ENCODE data around the gene PBXIP1.

The PBXIP1 gene

GRCh38 chr1:154958036-154958435 lies 2.1 kb upstream of the PBXIP1 start:
- no peak overlapping the region for H3K4me3 ChIP-seq (ENCODE audit: low read depth in 1 of 2, low read length in 1 of 2)
- H3K9me3 ChIP-seq: no peaks in the 10 kb centered on the region
- no peaks in the 10 kb centered on the region for H3K27me3 ChIP-seq
- TF ChIP-seq CTCF (IDR thresholded peaks at IDR 0.05): no peak
- peaks cover 50 to 64% of the 10 kb centered on the region in 2 experiments for H3K4me1 ChIP-seq (ENCODE audit: control insufficient read depth in 1 of 2, insufficient read depth in 1 of 2, low read depth in 1 of 2, low read length in 1 of 2)
- peaks cover 15% of the 10 kb centered on the region for H3K36me3 ChIP-seq
- peak overlapping the region; percentile 36 for H3K27ac ChIP-seq

GRCh38 chr1:154957091-154957657 lies 1.3 kb upstream of the PBXIP1 start:
- no peaks in the 10 kb centered on the region for H3K9me3 ChIP-seq
- TF ChIP-seq CTCF (IDR thresholded peaks at IDR 0.05): no peak
- H3K4me1 ChIP-seq (ENCODE audit: control insufficient read depth in 1 of 2, insufficient read depth in 1 of 2, low read depth in 1 of 2, low read length in 1 of 2): peaks cover 52 to 64% of the 10 kb centered on the region in 2 experiments
- no peak overlapping the region for H3K4me3 ChIP-seq (ENCODE audit: low read depth in 1 of 2, low read length in 1 of 2)
- H3K27ac ChIP-seq: peak overlapping the region; percentile 95
- H3K36me3 ChIP-seq: peaks cover 11% of the 10 kb centered on the region
- H3K27me3 ChIP-seq: no peaks in the 10 kb centered on the region

GRCh38 chr1:154956544-154956941 lies 644 bp upstream of the PBXIP1 start:
- no peaks in the 10 kb centered on the region for H3K9me3 ChIP-seq
- H3K27me3 ChIP-seq: no peaks in the 10 kb centered on the region
- H3K36me3 ChIP-seq: peaks cover 15% of the 10 kb centered on the region
- peak overlapping the region; percentile 78 to 83 for H3K4me3 ChIP-seq (ENCODE audit: low read depth in 1 of 2, low read length in 1 of 2)
- peaks cover 56 to 67% of the 10 kb centered on the region in 2 experiments for H3K4me1 ChIP-seq (ENCODE audit: control insufficient read depth in 1 of 2, insufficient read depth in 1 of 2, low read depth in 1 of 2, low read length in 1 of 2)
- peak overlapping the region; percentile 95 for H3K27ac ChIP-seq
- no peak for TF ChIP-seq CTCF (IDR thresholded peaks at IDR 0.05)

- Histone ChIP-seq H3K36me3 (peaks cover 28% of the 10 kb centered on the region), H3K4me1 (ENCODE audit: control insufficient read depth in 1 of 2, insufficient read depth in 1 of 2, low read depth in 1 of 2, low read length in 1 of 2) (peaks cover 45 to 54% of the 10 kb centered on the region in 2 experiments), H3K4me3 (ENCODE audit: low read depth in 1 of 2, low read length in 1 of 2) (peak overlapping the region; percentile 78 to 83), H3K27ac (peak overlapping the region; percentile 95), H3K9me3 (no peaks in the 10 kb centered on the region), H3K27me3 (no peaks in the 10 kb centered on the region)
- no peak for TF ChIP-seq CTCF (IDR thresholded peaks at IDR 0.05)
Measured at GRCh38 chr1:154955039-154955717, 721 bp downstream of the PBXIP1 start.

- peak overlapping the region; percentile 78 to 83 for H3K4me3 ChIP-seq (ENCODE audit: low read depth in 1 of 2, low read length in 1 of 2)
Measured at GRCh38 chr1:154954541-154954940, 1.4 kb downstream of the PBXIP1 start.

More at GRCh38 chr1:154954541-154954940, 1.4 kb downstream of the PBXIP1 start:
- Histone ChIP-seq H3K36me3 (peaks cover 33% of the 10 kb centered on the region), H3K27ac (peak overlapping the region; percentile 95), H3K27me3 (no peaks in the 10 kb centered on the region), H3K4me1 (ENCODE audit: control insufficient read depth in 1 of 2, insufficient read depth in 1 of 2, low read depth in 1 of 2, low read length in 1 of 2) (peaks cover 43 to 53% of the 10 kb centered on the region in 2 experiments), H3K9me3 (no peaks in the 10 kb centered on the region)
- no peak for TF ChIP-seq CTCF (IDR thresholded peaks at IDR 0.05)
